K562 (cell line): Measurements from ENCODE around the gene DIP2B.

ENCODE experiments used
- ATF2 ChIP-seq: sonication (generic); formaldehyde crosslinking; IDR thresholded peaks from 2 replicates; pipeline ENCODE4 v1.8.1; 2022; ENCODE audit warnings: missing genetic modification reagents
- CTCF ChIP-seq, 3 experiments: IDR thresholded peaks in 2 of 3; conservative IDR thresholded peaks in 1 of 3; 2 replicates each; pipeline ENCODE4 v1.5.1; 2011 to 2012; ENCODE audit warnings: low read length in 3 of 3, mild to moderate bottlenecking in 3 of 3, control low read depth in 2 of 3, improper control_type of control experiment in 1 of 3, inconsistent platforms in 1 of 3, low read depth in 1 of 3, mixed read lengths in 1 of 3, moderate library complexity in 1 of 3; ENCODE audit not compliant: insufficient read depth in 2 of 3
- FOXK1 ChIP-seq: sonication (generic); formaldehyde crosslinking; IDR thresholded peaks from 2 replicates; pipeline ENCODE4 v1.8.0; 2022; ENCODE audit warnings: missing genetic modification reagents, mild to moderate bottlenecking, borderline replicate concordance
- MAFG ChIP-seq: fragments of 450-650 bp; conservative IDR thresholded peaks from 2 replicates; pipeline ENCODE4 v1.6.1; 2016; ENCODE audit warnings: missing genetic modification characterization, missing compliant biosample characterization
- PBX2 ChIP-seq, 2 experiments: IDR thresholded peaks in 1 of 2; conservative IDR thresholded peaks in 1 of 2; 2 replicates each; pipeline ENCODE4 v1.6.1; 2016; ENCODE audit warnings: low read depth in 2 of 2, mild to moderate bottlenecking in 1 of 2, missing compliant biosample characterization in 1 of 2, missing genetic modification characterization in 1 of 2, moderate library complexity in 1 of 2
- RBM14 ChIP-seq: fragments of 200-400 bp; formaldehyde crosslinking; IDR thresholded peaks from 2 replicates; pipeline ENCODE4 v1.6.1; 2018; ENCODE audit warnings: low read depth, mild to moderate bottlenecking, low read length, moderate library complexity, borderline replicate concordance; ENCODE audit not compliant: insufficient read depth
- SMARCC2 ChIP-seq: fragments of 450-650 bp; IDR thresholded peaks from 2 replicates; pipeline ENCODE4 v1.6.1; 2017; ENCODE audit warnings: antibody characterized with exemption, moderate library complexity, mild to moderate bottlenecking, low read depth
- U2AF1 ChIP-seq: fragments of 200-400 bp; formaldehyde crosslinking; optimal IDR thresholded peaks from 2 replicates; pipeline ENCODE3; 2017; ENCODE audit warnings: mild to moderate bottlenecking, low read depth, low read length, moderate library complexity
- U2AF2 ChIP-seq: fragments of 200-400 bp; formaldehyde crosslinking; optimal IDR thresholded peaks from 2 replicates; pipeline ENCODE3; 2017; ENCODE audit warnings: low read depth, mild to moderate bottlenecking, low read length
- ZNF395 ChIP-seq: fragments of 200-800 bp; sonication (Bioruptor generic); IDR thresholded peaks from 2 replicates; pipeline ENCODE4 v1.6.1; 2017; ENCODE audit warnings: missing genetic modification characterization, missing compliant biosample characterization
- ZNF766 ChIP-seq: fragments of 200-800 bp; sonication (Bioruptor generic); conservative IDR thresholded peaks from 2 replicates; pipeline ENCODE4 v1.6.1; 2016; ENCODE audit warnings: missing genetic modification characterization, missing compliant biosample characterization

- TF ChIP-seq SMARCC2, result no peak
- no peak for TF ChIP-seq RBM14
- TF ChIP-seq ATF2 (CRISPR knock-in tag), result no peak
- TF ChIP-seq ZNF395 (CRISPR knock-in tag), result no peak
- TF ChIP-seq CTCF (IDR thresholded peaks at IDR 0.05 in 2 of 3, conservative IDR thresholded peaks at IDR 0.05 in 1 of 3; ENCODE audit: insufficient read depth in 2 of 3, low read depth in 1 of 3, low read length in 3 of 3), result no peak
- TF ChIP-seq FOXK1, result no peak
- no peak for TF ChIP-seq PBX2 (CRISPR knock-in tag; IDR thresholded peaks at IDR 0.05; ENCODE audit: low read depth)
- TF ChIP-seq PBX2 (tag; conservative IDR thresholded peaks at IDR 0.05; ENCODE audit: low read depth), result no peak
- no peak for TF ChIP-seq U2AF1
- no peak for TF ChIP-seq MAFG (tag)
- no peak for TF ChIP-seq ZNF766 (CRISPR knock-in tag)
- TF ChIP-seq U2AF2, result no peak
Observed at GRCh38 chr12:50696931-50697330, 192.1 kb downstream of the DIP2B start.
